ENCODE measurements around the gene CD99L2. TPM values are rescaled to one million over a fixed set of nuclear protein-coding genes. Genes with fewer than 3 reads are reported as not detected.

Gene CD99L2
- total RNA-seq, 1 donor from 2014 or later = 49.9 TPM

DNA sequence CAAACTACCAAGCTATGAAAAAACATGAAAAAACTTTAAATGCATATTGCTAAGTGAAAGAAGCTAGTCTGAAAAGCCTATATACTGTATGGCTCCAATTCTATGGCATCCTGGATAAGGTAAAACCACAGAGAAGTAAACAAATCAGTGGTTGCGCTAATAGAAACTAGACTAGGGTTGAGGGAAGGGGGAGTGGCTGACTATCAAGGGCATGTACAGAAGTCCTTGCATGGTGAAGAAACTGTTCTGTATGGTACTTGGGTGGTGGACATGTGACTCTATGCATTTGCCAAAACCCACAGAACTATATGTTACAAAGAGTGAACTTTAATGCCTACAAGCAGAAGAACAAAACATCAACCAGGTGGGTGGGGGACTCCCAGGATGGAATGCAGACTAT, 108.4 kb downstream of the CD99L2 start:
- TF ChIP-seq, protein P1, sequence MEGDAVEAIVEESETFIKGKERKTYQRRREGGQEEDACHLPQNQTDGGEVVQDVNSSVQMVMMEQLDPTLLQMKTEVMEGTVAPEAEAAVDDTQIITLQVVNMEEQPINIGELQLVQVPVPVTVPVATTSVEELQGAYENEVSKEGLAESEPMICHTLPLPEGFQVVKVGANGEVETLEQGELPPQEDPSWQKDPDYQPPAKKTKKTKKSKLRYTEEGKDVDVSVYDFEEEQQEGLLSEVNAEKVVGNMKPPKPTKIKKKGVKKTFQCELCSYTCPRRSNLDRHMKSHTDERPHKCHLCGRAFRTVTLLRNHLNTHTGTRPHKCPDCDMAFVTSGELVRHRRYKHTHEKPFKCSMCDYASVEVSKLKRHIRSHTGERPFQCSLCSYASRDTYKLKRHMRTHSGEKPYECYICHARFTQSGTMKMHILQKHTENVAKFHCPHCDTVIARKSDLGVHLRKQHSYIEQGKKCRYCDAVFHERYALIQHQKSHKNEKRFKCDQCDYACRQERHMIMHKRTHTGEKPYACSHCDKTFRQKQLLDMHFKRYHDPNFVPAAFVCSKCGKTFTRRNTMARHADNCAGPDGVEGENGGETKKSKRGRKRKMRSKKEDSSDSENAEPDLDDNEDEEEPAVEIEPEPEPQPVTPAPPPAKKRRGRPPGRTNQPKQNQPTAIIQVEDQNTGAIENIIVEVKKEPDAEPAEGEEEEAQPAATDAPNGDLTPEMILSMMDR (IDR thresholded peaks at IDR 0.05; ENCODE audit: partially characterized antibody, unreplicated experiment) = no peak
- Mint-ChIP-seq H3K4me1 (ENCODE audit: low read depth, unreplicated experiment) (no peaks in the 10 kb centered on the region), H3K4me3 (ENCODE audit: unreplicated experiment) (no peak overlapping the region), H3K9me3 (ENCODE audit: unreplicated experiment) (no peaks in the 10 kb centered on the region), H3K27ac (ENCODE audit: unreplicated experiment) (no peak overlapping the region), H3K36me3 (ENCODE audit: unreplicated experiment) (peaks cover 5% of the 10 kb centered on the region), H3K27me3 (ENCODE audit: unreplicated experiment) (no peaks in the 10 kb centered on the region)
- no peak for DNase-seq

DNA sequence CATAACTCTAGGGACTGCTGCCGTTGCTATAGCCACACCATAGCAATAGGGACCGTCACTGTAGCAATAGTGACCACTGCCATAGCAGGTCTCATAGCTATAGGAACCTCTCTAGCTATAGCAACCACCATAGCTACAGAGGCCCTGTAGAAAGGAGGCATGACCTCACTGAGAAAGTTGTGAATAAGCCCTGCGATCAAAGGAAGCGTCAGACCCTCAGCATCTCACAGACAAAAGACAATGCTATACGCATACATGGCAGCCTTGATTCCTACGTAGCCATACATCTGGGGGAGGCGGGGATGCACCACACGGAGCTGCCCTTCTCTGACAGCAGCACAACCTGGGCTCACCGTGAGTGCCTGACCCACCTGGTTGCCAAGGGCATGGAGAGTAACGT, 116.8 kb downstream of the CD99L2 start:
- Mint-ChIP-seq H3K27me3 (ENCODE audit: unreplicated experiment) (peaks cover 1% of the 10 kb centered on the region), H3K9me3 (ENCODE audit: unreplicated experiment) (no peaks in the 10 kb centered on the region), H3K36me3 (ENCODE audit: unreplicated experiment) (no peaks in the 10 kb centered on the region)

DNA sequence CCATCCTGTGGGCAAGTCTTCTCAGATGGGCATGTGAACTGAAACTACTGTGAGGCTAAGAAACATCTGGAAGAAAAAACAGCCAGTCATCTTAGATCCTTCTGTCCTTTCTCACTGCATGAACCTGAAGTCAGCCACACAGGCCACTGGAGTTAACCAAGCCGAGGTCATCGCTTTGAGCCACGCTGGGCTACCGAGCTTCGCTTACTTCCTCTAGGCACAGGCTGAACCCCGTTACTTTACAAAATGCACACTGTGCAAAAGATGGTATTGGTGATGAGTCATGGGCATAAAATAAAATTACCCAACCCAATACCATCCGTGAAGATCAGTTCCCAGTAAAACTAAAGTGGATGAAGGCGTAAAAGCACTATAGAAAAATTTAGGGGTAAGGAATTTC, 119.1 kb downstream of the CD99L2 start:
- Mint-ChIP-seq H3K9me3 (ENCODE audit: unreplicated experiment) (no peaks in the 10 kb centered on the region), H3K36me3 (ENCODE audit: unreplicated experiment) (no peaks in the 10 kb centered on the region), H3K4me1 (ENCODE audit: low read depth, unreplicated experiment) (peaks cover 7% of the 10 kb centered on the region), H3K27ac (ENCODE audit: unreplicated experiment) (no peak overlapping the region), H3K4me3 (ENCODE audit: unreplicated experiment) (no peak overlapping the region), H3K27me3 (ENCODE audit: unreplicated experiment) (peaks cover 1% of the 10 kb centered on the region)
- TF ChIP-seq, protein P1 (IDR thresholded peaks at IDR 0.05; ENCODE audit: partially characterized antibody, unreplicated experiment) = no peak
- DNase-seq = no peak

More for the DNA sequence above, 116.8 kb downstream of the CD99L2 start:
- no peak for DNase-seq
- Mint-ChIP-seq H3K4me3 (ENCODE audit: unreplicated experiment) (no peak overlapping the region), H3K4me1 (ENCODE audit: low read depth, unreplicated experiment) (peaks cover 7% of the 10 kb centered on the region), H3K27ac (ENCODE audit: unreplicated experiment) (no peak overlapping the region)
- TF ChIP-seq, protein P1 (IDR thresholded peaks at IDR 0.05; ENCODE audit: partially characterized antibody, unreplicated experiment) = no peak

DNA sequence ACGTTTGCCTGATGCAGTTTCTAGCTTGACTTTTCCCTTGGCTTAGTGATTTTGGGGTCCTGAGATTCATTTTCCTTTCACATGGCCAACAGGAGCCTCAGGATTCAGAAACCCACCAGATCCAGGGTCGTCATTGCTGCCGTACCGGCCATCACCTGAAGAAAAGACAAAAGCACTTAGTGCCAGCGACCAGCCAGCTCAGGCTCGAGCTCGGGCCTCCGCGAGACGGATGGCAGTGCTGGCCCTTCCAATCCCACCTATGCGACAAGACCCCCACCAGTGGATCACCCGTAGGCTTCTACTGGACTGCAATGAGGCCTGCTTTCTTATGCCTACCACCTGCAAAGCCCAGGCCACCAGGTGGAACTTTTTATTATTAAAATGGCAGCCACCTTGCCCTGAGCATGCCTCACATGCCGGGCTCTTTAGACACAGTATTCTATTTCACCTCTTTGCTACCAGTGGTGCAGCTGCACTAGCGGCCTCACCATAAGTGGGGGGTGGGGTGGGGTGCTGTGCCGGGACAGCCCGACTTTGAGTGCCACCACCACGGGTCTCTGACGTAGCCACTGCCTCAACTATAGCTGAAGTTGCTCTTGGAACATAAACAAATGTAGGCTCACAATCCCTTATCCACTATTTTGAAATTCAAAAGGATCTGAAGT, 121.0 kb downstream of the CD99L2 start:
- Mint-ChIP-seq H3K4me3 (ENCODE audit: unreplicated experiment) (no peak overlapping the region), H3K4me1 (ENCODE audit: low read depth, unreplicated experiment) (peaks cover 7% of the 10 kb centered on the region), H3K36me3 (ENCODE audit: unreplicated experiment) (no peaks in the 10 kb centered on the region), H3K27ac (ENCODE audit: unreplicated experiment) (no peak overlapping the region), H3K27me3 (ENCODE audit: unreplicated experiment) (peaks cover 1% of the 10 kb centered on the region), H3K9me3 (ENCODE audit: unreplicated experiment) (no peaks in the 10 kb centered on the region)
- TF ChIP-seq, protein P1 (IDR thresholded peaks at IDR 0.05; ENCODE audit: partially characterized antibody, unreplicated experiment) = no peak
- no peak for DNase-seq

DNA sequence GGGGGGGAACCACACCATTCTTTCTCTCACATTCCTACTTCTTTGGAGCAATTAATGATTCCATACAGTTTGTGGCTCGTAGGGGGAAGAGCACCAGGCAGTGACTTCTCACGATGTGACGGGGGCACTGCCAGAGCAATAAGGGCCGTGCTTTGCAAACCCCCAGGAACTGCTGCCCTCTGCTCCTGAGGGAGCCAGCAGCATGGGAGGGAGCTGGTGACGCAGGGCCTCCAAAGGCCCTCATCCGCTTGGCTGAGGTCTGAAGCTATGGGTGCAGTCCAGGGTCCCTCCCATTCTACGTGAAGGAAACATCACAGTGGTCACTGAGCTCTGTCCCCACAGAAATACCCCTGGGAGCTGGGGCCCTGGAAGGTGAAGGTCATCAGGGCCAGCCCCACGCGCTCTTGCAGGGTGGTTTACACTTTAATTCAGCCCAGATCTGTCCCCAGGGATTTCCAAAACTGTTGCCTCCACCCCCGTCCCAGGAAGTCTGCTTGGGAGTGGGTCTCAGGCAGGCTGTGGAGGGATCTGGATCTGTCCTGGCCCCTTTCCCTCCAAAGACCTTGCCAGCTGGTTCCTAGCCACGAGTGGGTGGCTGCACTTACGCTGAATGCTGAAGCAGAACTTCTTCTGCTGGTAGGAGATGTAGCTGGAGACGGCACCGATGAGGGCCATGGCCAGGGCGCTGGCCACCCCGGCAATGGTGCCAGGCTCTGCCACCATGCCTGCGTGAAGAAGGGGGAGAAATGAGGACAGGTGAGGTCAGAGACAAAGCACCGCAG, 122.7 kb downstream of the CD99L2 start:
- Mint-ChIP-seq H3K9me3 (ENCODE audit: unreplicated experiment) (no peaks in the 10 kb centered on the region), H3K4me3 (ENCODE audit: unreplicated experiment) (no peak overlapping the region), H3K36me3 (ENCODE audit: unreplicated experiment) (no peaks in the 10 kb centered on the region), H3K4me1 (ENCODE audit: low read depth, unreplicated experiment) (peaks cover 7% of the 10 kb centered on the region), H3K27me3 (ENCODE audit: unreplicated experiment) (peaks cover 3% of the 10 kb centered on the region), H3K27ac (ENCODE audit: unreplicated experiment) (no peak overlapping the region)
- no peak for DNase-seq
- TF ChIP-seq, protein P1 (IDR thresholded peaks at IDR 0.05; ENCODE audit: partially characterized antibody, unreplicated experiment) = no peak

All from glutamatergic neuron (in vitro differentiated cells).